Measurements from ENCODE around the gene CKMT2.

CKMT2 gene

DNA sequence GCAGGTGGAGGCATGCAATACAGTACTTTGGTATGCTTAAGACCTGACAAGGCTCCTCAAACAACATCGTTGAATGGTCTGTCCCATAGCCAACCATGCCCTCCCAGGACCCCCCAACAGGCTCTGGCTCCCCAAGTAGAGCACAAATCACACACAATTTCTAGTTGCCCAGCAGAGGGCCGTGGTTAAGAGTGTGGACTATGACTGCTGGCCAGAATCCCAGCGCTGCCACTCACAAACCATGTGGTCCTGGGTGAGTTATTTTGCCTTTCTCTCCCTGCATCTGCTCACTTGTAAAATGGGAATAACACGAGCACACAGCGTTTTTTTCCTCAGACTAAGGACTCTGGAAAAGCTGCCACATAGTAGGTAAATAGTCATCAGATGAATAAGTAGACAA lies 6.5 kb downstream of the CKMT2 start:
- TF ChIP-seq EZH2 (IDR thresholded peaks at IDR 0.05; ENCODE audit: borderline replicate concordance, low read depth, low read length, severe bottlenecking), result no peak
- TF ChIP-seq, protein P1, sequence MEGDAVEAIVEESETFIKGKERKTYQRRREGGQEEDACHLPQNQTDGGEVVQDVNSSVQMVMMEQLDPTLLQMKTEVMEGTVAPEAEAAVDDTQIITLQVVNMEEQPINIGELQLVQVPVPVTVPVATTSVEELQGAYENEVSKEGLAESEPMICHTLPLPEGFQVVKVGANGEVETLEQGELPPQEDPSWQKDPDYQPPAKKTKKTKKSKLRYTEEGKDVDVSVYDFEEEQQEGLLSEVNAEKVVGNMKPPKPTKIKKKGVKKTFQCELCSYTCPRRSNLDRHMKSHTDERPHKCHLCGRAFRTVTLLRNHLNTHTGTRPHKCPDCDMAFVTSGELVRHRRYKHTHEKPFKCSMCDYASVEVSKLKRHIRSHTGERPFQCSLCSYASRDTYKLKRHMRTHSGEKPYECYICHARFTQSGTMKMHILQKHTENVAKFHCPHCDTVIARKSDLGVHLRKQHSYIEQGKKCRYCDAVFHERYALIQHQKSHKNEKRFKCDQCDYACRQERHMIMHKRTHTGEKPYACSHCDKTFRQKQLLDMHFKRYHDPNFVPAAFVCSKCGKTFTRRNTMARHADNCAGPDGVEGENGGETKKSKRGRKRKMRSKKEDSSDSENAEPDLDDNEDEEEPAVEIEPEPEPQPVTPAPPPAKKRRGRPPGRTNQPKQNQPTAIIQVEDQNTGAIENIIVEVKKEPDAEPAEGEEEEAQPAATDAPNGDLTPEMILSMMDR (IDR thresholded peaks at IDR 0.05; ENCODE audit: borderline replicate concordance, extremely low read depth, low read length, poor library complexity, severe bottlenecking), result no peak
- no peaks in the 10 kb centered on the region for H3K79me2 ChIP-seq (ENCODE audit: insufficient read depth, low read length)
- no peak overlapping the region for H3K9ac ChIP-seq (ENCODE audit: low read depth, low read length)
- no peak for ATAC-seq (ENCODE audit: insufficient read depth, low read depth)
- H3K4me2 ChIP-seq (ENCODE audit: insufficient read depth, low read length), result no peak overlapping the region
- H4K20me1 ChIP-seq (ENCODE audit: insufficient read depth, low read length), result no peaks in the 10 kb centered on the region
- DNase-seq, result no peak
- no peaks in the 10 kb centered on the region for H3K27me3 ChIP-seq (ENCODE audit: insufficient read depth, low read length, poor library complexity)
- no peaks in the 10 kb centered on the region for H3K36me3 ChIP-seq (ENCODE audit: insufficient read depth, low read length)
- peaks cover 13% of the 10 kb centered on the region for H3K4me1 ChIP-seq (ENCODE audit: insufficient read depth, low read length)
- no peak overlapping the region for H3K4me3 ChIP-seq (ENCODE audit: low read depth in 1 of 2, low read length in 2 of 2)
- H3K9me3 ChIP-seq (ENCODE audit: insufficient read depth, low read length, severe bottlenecking), result no peaks in the 10 kb centered on the region
- H2AFZ ChIP-seq (ENCODE audit: low read depth, low read length), result no peak overlapping the region
- H3K27ac ChIP-seq (ENCODE audit: low read length), result no peak overlapping the region

DNA sequence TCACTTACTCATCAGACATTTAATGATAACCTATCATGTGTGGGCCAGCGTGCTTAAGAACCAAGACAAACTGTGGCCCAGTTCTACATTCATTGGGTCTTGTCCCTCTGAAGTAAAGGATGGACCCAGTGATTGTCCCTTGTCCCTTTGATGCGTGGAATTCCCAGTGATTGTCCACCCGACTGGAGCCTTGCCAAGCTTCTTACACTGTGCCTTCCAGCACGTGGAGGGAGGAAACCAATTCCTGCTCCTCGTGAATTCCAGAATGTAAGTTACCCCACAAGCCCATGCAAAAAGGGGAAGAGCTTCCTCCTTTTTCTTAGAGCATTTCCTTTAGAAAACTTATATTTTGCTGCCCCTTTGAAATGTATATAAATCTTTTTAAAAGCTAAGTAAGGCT lies 7.9 kb downstream of the CKMT2 start:
- DNase-seq, result no peak
- no peak for ATAC-seq (ENCODE audit: insufficient read depth, low read depth)
- TF ChIP-seq EZH2 (IDR thresholded peaks at IDR 0.05; ENCODE audit: borderline replicate concordance, low read depth, low read length, severe bottlenecking), result no peak
- TF ChIP-seq, protein P1 (IDR thresholded peaks at IDR 0.05; ENCODE audit: borderline replicate concordance, extremely low read depth, low read length, poor library complexity, severe bottlenecking), result no peak

DNA sequence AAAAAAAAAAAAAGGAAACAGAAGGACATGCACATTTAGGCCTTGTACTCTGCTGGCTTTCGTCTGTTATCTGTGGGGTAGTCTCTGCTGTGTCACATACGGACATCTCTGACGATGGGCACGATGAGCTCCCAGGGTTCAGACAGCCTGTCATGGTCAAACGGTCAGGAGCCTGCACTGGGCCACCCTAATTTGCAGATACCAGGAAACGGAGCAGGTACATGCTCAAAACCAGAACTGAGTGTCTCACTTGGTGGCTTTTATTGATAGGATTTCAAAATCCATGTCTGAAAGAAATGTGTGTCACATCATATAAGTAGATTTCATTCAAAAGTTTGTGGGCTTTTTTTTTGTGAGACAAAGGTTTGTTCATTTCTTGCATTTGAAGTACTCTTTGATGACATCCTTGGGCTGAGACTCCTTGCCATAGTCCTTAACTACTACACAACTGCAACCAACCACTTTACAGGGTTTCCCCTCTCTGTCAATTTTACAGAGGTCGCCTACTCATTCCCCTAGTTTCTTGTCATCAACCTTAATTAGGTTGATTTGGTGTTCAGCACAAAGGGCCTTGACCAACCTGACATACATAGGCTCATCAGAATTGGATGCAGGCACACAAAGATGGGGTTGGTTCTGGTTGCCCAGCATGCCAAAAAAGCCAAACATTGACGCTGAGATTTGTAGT lies 9.0 kb downstream of the CKMT2 start:
- no peak overlapping the region for H3K27ac ChIP-seq (ENCODE audit: low read length)
- H3K9me3 ChIP-seq (ENCODE audit: insufficient read depth, low read length, severe bottlenecking), result no peaks in the 10 kb centered on the region
- H3K4me3 ChIP-seq (ENCODE audit: low read depth in 1 of 2, low read length in 2 of 2), result no peak overlapping the region
- no peak for TF ChIP-seq EZH2 (IDR thresholded peaks at IDR 0.05; ENCODE audit: borderline replicate concordance, low read depth, low read length, severe bottlenecking)
- TF ChIP-seq, protein P1 (IDR thresholded peaks at IDR 0.05; ENCODE audit: borderline replicate concordance, extremely low read depth, low read length, poor library complexity, severe bottlenecking), result no peak
- DNase-seq (no peak), ATAC-seq (ENCODE audit: insufficient read depth, low read depth) (no peak)
- H4K20me1 ChIP-seq (ENCODE audit: insufficient read depth, low read length), result no peaks in the 10 kb centered on the region
- no peak overlapping the region for H3K4me2 ChIP-seq (ENCODE audit: insufficient read depth, low read length)
- no peaks in the 10 kb centered on the region for H3K4me1 ChIP-seq (ENCODE audit: insufficient read depth, low read length)
- no peak overlapping the region for H3K9ac ChIP-seq (ENCODE audit: low read depth, low read length)
- peaks cover 3% of the 10 kb centered on the region; the same call in 1 of the 2 replicates for H3K36me3 ChIP-seq (ENCODE audit: insufficient read depth, low read length)
- no peaks in the 10 kb centered on the region for H3K79me2 ChIP-seq (ENCODE audit: insufficient read depth, low read length)
- no peaks in the 10 kb centered on the region for H3K27me3 ChIP-seq (ENCODE audit: insufficient read depth, low read length, poor library complexity)
- H2AFZ ChIP-seq (ENCODE audit: low read depth, low read length), result no peak overlapping the region

More for the DNA sequence above, 7.9 kb downstream of the CKMT2 start:
- Histone ChIP-seq H3K36me3 (ENCODE audit: insufficient read depth, low read length) (peaks cover 3% of the 10 kb centered on the region; the same call in 1 of the 2 replicates), H3K27ac (ENCODE audit: low read length) (no peak overlapping the region), H3K4me1 (ENCODE audit: insufficient read depth, low read length) (no peaks in the 10 kb centered on the region; the same call in 1 of the 2 replicates), H2AFZ (ENCODE audit: low read depth, low read length) (no peak overlapping the region), H3K4me3 (ENCODE audit: low read depth in 1 of 2, low read length in 2 of 2) (no peak overlapping the region), H4K20me1 (ENCODE audit: insufficient read depth, low read length) (no peaks in the 10 kb centered on the region), H3K79me2 (ENCODE audit: insufficient read depth, low read length) (no peaks in the 10 kb centered on the region), H3K27me3 (ENCODE audit: insufficient read depth, low read length, poor library complexity) (no peaks in the 10 kb centered on the region), H3K4me2 (ENCODE audit: insufficient read depth, low read length) (no peak overlapping the region), H3K9me3 (ENCODE audit: insufficient read depth, low read length, severe bottlenecking) (no peaks in the 10 kb centered on the region), H3K9ac (ENCODE audit: low read depth, low read length) (no peak overlapping the region)
